Endothelial cell of umbilical vein (primary cell): Measurements from ENCODE around the gene TEX26. TPM values are rescaled to one million over a fixed set of nuclear protein-coding genes. Genes with fewer than 3 reads are reported as not detected.

Experiments
- BruUV-seq: library from RNA; stranded (reverse); fragments of 400-500 nt; replicated peaks from 2 replicates; lab custom pipeline; 2021; lab: Mats Ljungman, UMichigan
- CTCF ChIA-PET: fragments of 300-600, 350-600 bp; sonication (Branson Sonifier 250); formaldehyde crosslinking; loops from one replicate; lab custom pipeline; 2021; ENCODE audit warnings: antibody characterized with exemption, inconsistent platforms; lab: Charles Lee
- POLR2A ChIA-PET: fragments of 300-600, 350-600 bp; sonication (Branson Sonifier 250); formaldehyde crosslinking; loops from one replicate; lab custom pipeline; 2021; ENCODE audit warnings: antibody characterized with exemption, inconsistent platforms; lab: Charles Lee
- DNase-seq: peaks from one replicate; pipeline ENCODE4 v3.0.0-alpha.2; 2011; ENCODE audit warnings: low read depth, low spot score
- FAIRE-seq: peaks from 2 replicates; lab custom pipeline; 2011; peaks lifted over from hg19 to GRCh38; lab: Jason Lieb, UNC
- H2AFZ ChIP-seq: 2 replicates; pipeline ENCODE4 v1.6.0; 2012; ENCODE audit warnings: low read depth, low read length, control low read depth, inconsistent platforms
- H3K27ac ChIP-seq: 2 replicates; pipeline ENCODE4 v1.5.1; 2011; ENCODE audit warnings: low read depth, mild to moderate bottlenecking, control low read depth, low read length, moderate library complexity; ENCODE audit not compliant: insufficient read depth
- H3K27me3 ChIP-seq, 2 experiments: 2 replicates each; pipeline versions ENCODE4 v1.6.0 to v1.6.1; 2011; ENCODE audit warnings: low read length in 2 of 2, mixed read lengths in 1 of 2; ENCODE audit not compliant: control insufficient read depth in 2 of 2, insufficient read depth in 2 of 2
- H3K36me3 ChIP-seq, 2 experiments: 2 replicates in 1 of 2; 3 replicates in 1 of 2; pipeline ENCODE4 v1.5.1; 2011; ENCODE audit warnings: low read length in 2 of 2, mild to moderate bottlenecking in 1 of 2, moderate library complexity in 1 of 2; ENCODE audit not compliant: control insufficient read depth in 2 of 2, insufficient read depth in 2 of 2; ENCODE audit errors: extremely low read depth in 1 of 2
- H3K4me1 ChIP-seq: 3 replicates; pipeline ENCODE4 v1.5.1; 2011; ENCODE audit warnings: mild to moderate bottlenecking, low read length; ENCODE audit not compliant: control insufficient read depth, insufficient read depth; ENCODE audit errors: extremely low read depth
- H3K4me2 ChIP-seq: 2 replicates; pipeline ENCODE4 v1.6.1; 2011; ENCODE audit warnings: low read length, control low read depth, mixed read lengths; ENCODE audit not compliant: insufficient read depth
- H3K4me3 ChIP-seq, 3 experiments: fragments of 200-600 bp in 1 of 3; sonication (generic), shearing (Covaris generic) in 1 of 3; replicated peaks in 1 of 3; 2 replicates each; pipeline ENCODE4 v1.5.1; 2011 to 2016; ENCODE audit warnings: control low read depth in 3 of 3, low read length in 3 of 3, mild to moderate bottlenecking in 2 of 3, inconsistent platforms in 1 of 3, low read depth in 1 of 3, moderate library complexity in 1 of 3; ENCODE audit not compliant: insufficient read depth in 1 of 3
- H3K79me2 ChIP-seq: 2 replicates; pipeline ENCODE4 v1.6.0; 2012; ENCODE audit warnings: low read length, inconsistent platforms; ENCODE audit not compliant: control insufficient read depth, insufficient read depth
- H3K9ac ChIP-seq: replicated peaks from 2 replicates; pipeline ENCODE3; 2011; ENCODE audit warnings: low read length, control low read depth; ENCODE audit not compliant: insufficient read depth; ENCODE audit errors: extremely low read depth
- H3K9me1 ChIP-seq: replicated peaks from 3 replicates; pipeline ENCODE4 v1.6.0; 2011; ENCODE audit warnings: mild to moderate bottlenecking, low read length; ENCODE audit not compliant: control insufficient read depth, insufficient read depth; ENCODE audit errors: extremely low read depth
- H3K9me3 ChIP-seq: replicated peaks from 2 replicates; pipeline ENCODE4 v1.5.1; 2012; ENCODE audit warnings: low read length, inconsistent platforms; ENCODE audit not compliant: control insufficient read depth, insufficient read depth
- H4K20me1 ChIP-seq: replicated peaks from 2 replicates; pipeline ENCODE3; 2011; ENCODE audit warnings: mild to moderate bottlenecking, low read length; ENCODE audit not compliant: control insufficient read depth, insufficient read depth; ENCODE audit errors: extremely low read depth
- CTCF ChIP-seq, 2 donors: IDR thresholded peaks; 1 replicate in 1 of 2; 2 replicates in 1 of 2; pipeline ENCODE4 v1.5.1; 2011; ENCODE audit warnings: low read length in 2 of 2, mild to moderate bottlenecking in 2 of 2, moderate library complexity in 2 of 2, control low read depth in 1 of 2, inconsistent platforms in 1 of 2, low read depth in 1 of 2; ENCODE audit not compliant: insufficient read depth in 1 of 2; ENCODE audit errors: extremely low read depth in 1 of 2
- EZH2 ChIP-seq: IDR thresholded peaks from 2 replicates; pipeline ENCODE4 v1.6.1; 2012; ENCODE audit warnings: borderline replicate concordance, low read depth, mild to moderate bottlenecking, moderate library complexity, low read length, inconsistent platforms; ENCODE audit not compliant: severe bottlenecking
- GATA2 ChIP-seq: IDR thresholded peaks from 2 replicates; pipeline ENCODE4 v1.7.0; 2011; ENCODE audit warnings: low read depth, mild to moderate bottlenecking, moderate library complexity, mixed read lengths, low read length; ENCODE audit not compliant: insufficient read length, insufficient read depth
- dilution Hi-C: fragments of 300-500 bp; cut with MboI; formaldehyde crosslinking; loops from one replicate; pipeline ENCODE4 v1.15.0; 2019; ENCODE audit warnings: low sequenced_read_pairs; ENCODE audit not compliant: extremely low pct_ligation_motif_present
- intact Hi-C: fragments of 100-400 bp; cut with micrococcal nuclease; formaldehyde crosslinking; loops from one replicate; pipeline ENCODE4 v1.10.0; 2022
- polyA plus RNA-seq, 4 experiments: library from polyadenylated mRNA; depleted of rRNA in 3 of 4; stranded (reverse) in 3 of 4; unstranded in 1 of 4; fragments of >200 nt; gene quantifications; 2 replicates each; pipeline versions ENCODE4 v1.2.1 to v1.2.3, GENCODE V29; 2011 to 2012; ENCODE audit warnings: missing spikeins in 1 of 4
- total RNA-seq: library from RNA; stranded (reverse); gene quantifications from 2 replicates; pipeline ENCODE4 v1.2.3, GENCODE V29; 2021

The TEX26 gene
- total and polyA plus RNA-seq, 2 donors (not counting 3 experiments of a cell fraction or from before 2014, with no cell fraction given), result not detected

GRCh38 chr13:30976025-30976424 lies 43.6 kb downstream of the TEX26 start:
- no peaks in the 10 kb centered on the region for H3K9me3 ChIP-seq
- POLR2A ChIA-PET, result no interaction called here
- H4K20me1 ChIP-seq, result no peaks in the 10 kb centered on the region
- no peaks in the 10 kb centered on the region for H3K36me3 ChIP-seq
- no peak overlapping the region for H3K4me2 ChIP-seq
- no TSS peak for BruUV-seq
- H3K79me2 ChIP-seq, result no peaks in the 10 kb centered on the region
- H3K27me3 ChIP-seq, result peaks cover under 1 to 3% of the 10 kb centered on the region in 2 experiments
- no peak overlapping the region for H2AFZ ChIP-seq
- DNase-seq (no peak), FAIRE-seq (no peak)
- dilution Hi-C loops (no loop called here), intact Hi-C loops (no loop called here)
- H3K9me1 ChIP-seq, result no peaks in the 10 kb centered on the region
- CTCF ChIA-PET, result interaction anchor here (1.4 kb wide), 1 partner anchor 15 kb away, joined by 4 read pairs; no protein-coding TSS in a partner anchor
- H3K4me1 ChIP-seq, result peaks cover 3% of the 10 kb centered on the region
- TF ChIP-seq EZH2, result no peak
- no peak overlapping the region for H3K27ac ChIP-seq
- H3K4me3 ChIP-seq, result no peak overlapping the region
- H3K9ac ChIP-seq, result no peak overlapping the region

GRCh38 chr13:30978981-30979956 lies 46.8 kb downstream of the TEX26 start:
- Histone ChIP-seq H3K4me2 (no peak overlapping the region), H3K9me3 (no peaks in the 10 kb centered on the region), H3K27me3 (peaks cover 0 to 3% of the 10 kb centered on the region in 2 experiments), H3K9ac (no peak overlapping the region), H3K9me1 (no peaks in the 10 kb centered on the region), H2AFZ (peak overlapping the region; percentile 16), H4K20me1 (no peaks in the 10 kb centered on the region), H3K36me3 (no peaks in the 10 kb centered on the region), H3K27ac (no peak overlapping the region), H3K4me3 (no peak overlapping the region), H3K79me2 (no peaks in the 10 kb centered on the region), H3K4me1 (peaks cover 3% of the 10 kb centered on the region)
- DNase-seq, result peak; percentile 5
- intact Hi-C loops (loop anchor here (2.0 kb wide), 1 partner anchor 66 kb away; no protein-coding TSS in a partner anchor), dilution Hi-C loops (no loop called here)
- CTCF ChIA-PET, result interaction anchor here (0.6 to 2.6 kb wide), 22 partner anchors 8 to 123 kb away, joined by 3 to 17 read pairs (median 4); partner anchors contain the start of gene TEX26
- BruUV-seq, result no TSS peak
- POLR2A ChIA-PET, result no interaction called here
- FAIRE-seq, result peak; percentile 59
- TF ChIP-seq CTCF (IDR thresholded peaks at IDR 0.05; ENCODE audit: extremely low read depth in 1 of 2, insufficient read depth in 1 of 2, low read depth in 1 of 2, low read length in 2 of 2) (peak; percentile 50 to 77), GATA2 (no peak)
